GM21381 (cell line): Measurements from ENCODE around the gene ASCL3.
"Not testable (repeated sequence)": the region's sequence is repeated elsewhere in the genome, so short reads cannot be mapped to it uniquely, and the experiment has no call there.

Source experiments
- ATAC-seq: cut with Tn5 transposase; IDR thresholded peaks from one replicate; pipeline ENCODE4 v1.9.1; 2021; ENCODE audit warnings: mild to moderate bottlenecking, moderate library complexity; ENCODE audit not compliant: unreplicated experiment

The ASCL3 gene

GRCh38 chr11:8948886-8949285, 6.1 kb upstream of the ASCL3 start:
- ATAC-seq: no peak

- ATAC-seq: no peak
Measured at GRCh38 chr11:8947230-8947943, 4.6 kb upstream of the ASCL3 start.

- no peak for ATAC-seq
Measured at GRCh38 chr11:8941341-8942103, 1.3 kb downstream of the ASCL3 start.

GRCh38 chr11:8937659-8938058, 5.2 kb downstream of the ASCL3 start:
- no peak for ATAC-seq

- no peak for ATAC-seq
Measured at GRCh38 chr11:8937159-8937558, 5.7 kb downstream of the ASCL3 start.

GRCh38 chr11:8935789-8936188, 7.0 kb downstream of the ASCL3 start:
- not testable (repeated sequence) for ATAC-seq

GRCh38 chr11:8934742-8935488, 7.9 kb downstream of the ASCL3 start:
- no peak for ATAC-seq

- ATAC-seq: no peak
Measured at GRCh38 chr11:8933931-8934330, 8.9 kb downstream of the ASCL3 start.

GRCh38 chr11:8932564-8933180, 10.1 kb downstream of the ASCL3 start, which contains the start of gene C11orf16:
Gene C11orf16 (minus strand): TSS chr11:8932947. CDS start chr11:8932308, 639 bp downstream.
- no peak for ATAC-seq

- no peak for ATAC-seq
Measured at GRCh38 chr11:8930456-8931175, 12.2 kb downstream of the ASCL3 start.

- ATAC-seq: no peak
Measured at GRCh38 chr11:8928981-8929615, 13.7 kb downstream of the ASCL3 start.

- ATAC-seq: no peak
Measured at GRCh38 chr11:8928205-8928604, 14.6 kb downstream of the ASCL3 start.

- no peak for ATAC-seq
Measured at GRCh38 chr11:8927233-8927632, 15.6 kb downstream of the ASCL3 start.

- no peak for ATAC-seq
Measured at GRCh38 chr11:8926236-8926635, 16.6 kb downstream of the ASCL3 start.

- no peak for ATAC-seq
Measured at GRCh38 chr11:8925711-8926110, 17.1 kb downstream of the ASCL3 start.

- no peak for ATAC-seq
Measured at GRCh38 chr11:8922691-8923090, 20.1 kb downstream of the ASCL3 start.

- no peak for ATAC-seq
Measured at GRCh38 chr11:8917157-8917825, 25.5 kb downstream of the ASCL3 start.

- ATAC-seq: no peak
Measured at GRCh38 chr11:8914661-8915018, 28.2 kb downstream of the ASCL3 start.

GRCh38 chr11:8913961-8914660, 28.7 kb downstream of the ASCL3 start:
- no peak for ATAC-seq
